GM19455 (cell line): ENCODE measurements around the gene MAL.

ENCODE experiments used
- ATAC-seq: cut with Tn5 transposase; IDR thresholded peaks from one replicate; pipeline ENCODE4 v1.9.1; 2021; ENCODE audit not compliant: unreplicated experiment

The MAL gene

DNA sequence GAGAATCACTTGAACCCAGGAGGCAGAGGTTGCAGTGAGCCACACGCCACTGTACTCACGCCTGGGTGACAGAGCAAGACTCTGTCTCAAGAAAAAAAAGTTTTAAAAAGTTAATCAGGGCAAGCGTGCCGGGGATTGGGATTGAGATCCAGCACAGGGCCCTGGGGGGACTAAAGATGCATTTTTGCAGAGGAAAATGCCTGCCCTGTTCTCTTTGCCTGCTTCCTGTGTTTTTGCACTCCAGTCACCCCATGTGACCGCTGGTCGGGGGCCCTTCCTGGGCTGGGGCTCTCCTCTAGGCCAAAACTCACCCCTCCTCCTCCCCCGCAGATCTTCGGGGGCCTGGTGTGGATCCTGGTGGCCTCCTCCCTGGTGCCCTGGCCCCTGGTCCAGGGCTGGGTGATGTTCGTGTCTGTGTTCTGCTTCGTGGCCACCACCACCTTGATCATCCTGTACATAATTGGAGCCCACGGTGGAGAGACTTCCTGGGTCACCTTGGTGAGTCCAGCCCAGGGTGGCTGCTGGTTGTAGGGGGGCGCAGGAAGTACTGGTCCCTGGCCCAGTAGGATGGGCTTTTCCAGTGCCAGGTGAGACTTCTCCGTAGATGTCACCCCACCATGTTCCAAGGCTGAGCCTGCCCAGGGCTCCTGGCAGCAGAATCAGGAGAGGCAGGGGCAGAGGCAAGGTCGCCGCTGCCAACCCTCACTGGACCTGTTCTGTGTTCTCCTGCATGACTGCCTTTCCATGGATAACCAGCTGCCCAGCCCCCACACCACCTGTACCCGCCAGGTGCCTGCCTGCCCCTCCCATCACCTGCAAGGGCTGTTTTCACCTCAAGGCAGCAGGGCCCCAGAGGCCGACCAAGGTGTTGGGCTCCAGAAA lies 22.4 kb downstream of the MAL start:
- ATAC-seq = no peak

DNA sequence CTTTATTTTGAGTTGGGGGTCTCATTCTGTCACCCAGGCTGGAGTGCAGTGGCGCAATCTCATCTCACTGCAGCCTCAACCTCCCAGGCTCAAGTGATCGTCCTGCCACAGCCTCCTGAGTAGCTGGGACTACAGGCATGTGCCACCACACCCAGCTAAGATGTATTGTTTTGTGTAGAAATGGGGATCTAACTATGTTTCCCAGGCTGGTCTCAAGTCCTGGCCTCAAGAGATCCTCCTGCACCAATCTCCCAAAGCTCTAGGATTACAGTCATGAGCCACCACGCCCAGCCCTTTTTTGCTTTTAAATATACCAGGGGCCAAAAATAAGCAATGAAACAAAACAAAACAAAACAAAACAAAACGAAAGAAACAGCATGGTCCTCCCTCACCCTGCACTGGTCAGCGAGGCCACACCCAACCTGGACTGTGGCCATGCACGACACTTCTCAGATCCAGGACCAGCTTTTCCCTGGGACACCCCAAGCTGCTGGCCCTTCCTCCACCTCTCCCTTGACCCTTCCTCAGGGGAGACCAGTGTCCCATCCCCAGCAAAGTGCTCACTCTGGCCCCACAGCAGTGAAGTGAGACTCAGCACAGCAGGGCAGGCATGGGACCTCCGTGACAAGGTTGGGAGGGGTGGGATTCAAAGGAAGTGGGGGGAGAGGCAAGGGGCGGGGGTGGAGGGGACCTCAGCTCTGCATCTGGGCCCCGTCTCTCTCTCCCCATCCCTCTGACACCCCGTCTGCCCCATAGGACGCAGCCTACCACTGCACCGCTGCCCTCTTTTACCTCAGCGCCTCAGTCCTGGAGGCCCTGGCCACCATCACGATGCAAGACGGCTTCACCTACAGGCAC lies 23.5 kb downstream of the MAL start:
- no peak for ATAC-seq

DNA sequence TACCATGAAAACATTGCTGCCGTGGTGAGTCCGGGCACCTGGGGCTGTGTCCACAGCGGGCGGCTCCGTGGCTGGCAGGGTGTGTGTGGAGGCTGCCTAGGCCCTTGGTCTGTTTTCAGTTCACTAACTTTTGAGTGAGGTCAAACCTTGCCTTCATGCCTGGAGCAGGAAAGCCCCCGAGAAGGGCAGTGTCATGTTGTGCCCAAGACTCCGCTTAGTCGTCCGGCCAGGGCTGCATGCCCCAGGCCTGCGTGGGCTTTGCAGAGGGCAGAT lies 24.1 kb downstream of the MAL start:
- ATAC-seq = no peak

DNA sequence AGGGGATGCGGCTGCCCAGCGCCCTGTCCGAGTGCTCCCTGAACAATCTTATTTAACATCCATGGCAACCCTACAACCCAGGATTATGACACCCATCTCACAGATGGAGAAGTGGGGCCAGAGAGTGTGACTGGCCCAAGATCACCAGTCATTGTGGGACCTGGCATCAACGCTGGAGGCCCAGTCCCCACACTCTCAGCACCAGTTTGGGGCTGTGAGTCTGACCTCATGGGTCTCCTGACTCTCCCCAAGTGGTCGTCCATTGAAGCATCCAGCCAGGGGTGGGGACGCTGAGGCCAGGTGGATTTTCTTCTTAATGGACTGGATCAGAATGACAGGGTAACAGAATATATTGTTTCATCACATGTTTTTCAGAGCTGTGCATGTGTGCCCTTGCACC lies 24.5 kb downstream of the MAL start:
- no peak for ATAC-seq

DNA sequence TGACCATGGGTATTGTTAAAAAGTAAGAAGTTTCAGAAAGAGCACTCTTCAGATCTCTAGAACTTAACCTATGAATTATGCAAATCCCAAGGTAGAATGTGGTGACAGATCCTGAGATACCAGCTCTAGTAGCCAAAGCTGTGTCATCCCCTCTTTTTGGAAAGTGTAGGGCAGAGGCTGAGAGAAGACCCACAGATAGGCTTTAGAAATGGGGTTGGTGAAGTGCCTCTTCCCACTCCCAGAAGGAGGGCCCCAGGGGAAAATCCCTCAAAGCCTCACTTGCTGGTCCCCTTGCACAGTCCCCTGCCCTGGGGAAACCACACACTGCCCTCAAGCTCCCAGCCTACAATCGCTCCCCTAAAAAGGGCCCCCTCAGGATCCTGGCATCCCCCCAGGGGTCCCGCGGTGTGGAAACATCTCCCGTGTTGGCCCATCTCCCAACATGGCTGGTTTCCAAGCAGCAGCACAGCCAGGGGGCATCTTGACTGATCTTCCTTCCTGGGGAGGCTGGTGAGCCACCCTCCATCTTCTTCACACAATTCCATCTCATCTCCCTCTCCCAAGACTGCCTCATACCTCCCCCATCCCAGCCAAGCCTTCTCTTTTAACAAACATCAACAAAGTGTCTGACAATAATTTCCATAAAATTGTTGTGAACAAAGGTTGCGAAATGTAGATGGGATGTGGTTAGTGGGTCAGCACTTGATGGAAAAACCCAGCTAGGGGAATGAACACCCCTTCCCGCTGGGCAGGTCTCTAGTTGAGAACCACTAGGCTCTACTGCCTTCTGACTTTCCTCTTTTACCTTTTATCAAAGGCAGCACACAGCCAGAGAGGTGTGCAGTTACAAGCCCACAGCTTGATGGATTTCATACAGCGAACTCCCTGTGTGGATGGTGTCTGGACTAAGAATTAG lies 25.1 kb downstream of the MAL start:
- ATAC-seq = no peak

DNA sequence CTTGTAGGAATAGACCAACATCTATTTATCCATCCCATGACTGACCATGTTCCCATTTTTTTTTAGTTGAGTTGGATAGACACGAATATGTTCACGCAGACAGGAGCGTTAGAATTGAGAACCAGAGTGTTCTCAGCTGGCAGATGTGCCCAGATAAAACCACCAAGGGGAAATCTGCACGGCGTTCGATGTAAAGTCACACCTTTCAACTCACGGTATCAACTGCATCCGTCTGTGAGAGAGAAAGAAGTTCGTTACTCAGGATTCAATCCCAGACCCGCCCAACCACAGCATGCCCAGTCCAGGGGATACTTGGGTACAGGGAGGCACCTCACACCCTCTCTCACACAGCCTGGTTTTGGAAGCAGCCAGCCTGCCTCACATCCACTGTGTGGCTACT lies 26.1 kb downstream of the MAL start:
- no peak for ATAC-seq

DNA sequence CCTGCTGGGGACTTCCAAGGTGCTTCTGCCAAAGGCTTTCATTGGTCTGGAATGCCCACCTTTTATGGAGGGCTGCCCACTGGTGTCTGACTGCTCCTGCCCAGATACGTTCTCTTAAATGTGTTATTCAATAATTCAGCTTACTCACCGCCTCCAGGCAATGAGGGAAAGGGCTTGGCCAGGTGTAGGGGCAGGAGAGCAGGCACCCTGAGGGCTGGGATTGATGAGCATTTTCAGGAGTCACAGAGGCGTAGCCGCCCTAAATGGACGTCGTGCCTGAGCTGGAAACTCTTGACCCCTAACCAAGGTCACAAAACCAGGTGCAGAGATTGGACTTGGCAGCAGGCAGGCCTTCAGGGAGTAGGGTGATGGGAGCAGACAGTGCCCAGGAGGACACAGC lies 26.8 kb downstream of the MAL start:
- ATAC-seq = no peak

DNA sequence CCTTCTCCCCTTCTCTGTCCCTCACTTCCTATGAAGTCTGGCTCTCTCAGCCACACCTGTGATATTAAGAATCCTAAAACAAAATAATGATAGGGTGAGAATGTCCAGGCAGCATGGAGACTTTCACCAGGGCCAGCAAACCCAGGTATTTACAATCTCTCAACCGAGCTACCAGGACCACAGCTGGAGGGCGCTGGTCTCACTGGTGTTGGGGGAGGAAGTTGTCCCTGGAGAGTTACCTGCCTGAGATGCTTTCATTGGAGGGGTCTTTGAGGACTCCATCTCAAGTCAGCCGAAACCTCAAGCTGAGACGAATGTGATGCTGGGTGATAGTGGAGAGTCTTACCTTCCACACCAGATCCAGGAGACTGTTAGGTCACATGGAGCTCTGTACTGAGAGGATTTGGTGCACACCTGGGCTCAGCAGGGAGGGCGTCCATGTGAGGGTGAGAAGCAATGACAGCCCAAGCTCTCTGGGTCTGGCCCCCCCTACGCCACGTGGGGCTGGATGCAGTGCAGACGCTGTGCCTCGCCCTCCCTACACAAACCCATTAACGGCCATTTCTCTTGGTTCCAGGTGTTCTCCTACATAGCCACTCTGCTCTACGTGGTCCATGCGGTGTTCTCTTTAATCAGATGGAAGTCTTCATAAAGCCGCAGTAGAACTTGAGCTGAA lies 27.4 kb downstream of the MAL start:
- no peak for ATAC-seq

DNA sequence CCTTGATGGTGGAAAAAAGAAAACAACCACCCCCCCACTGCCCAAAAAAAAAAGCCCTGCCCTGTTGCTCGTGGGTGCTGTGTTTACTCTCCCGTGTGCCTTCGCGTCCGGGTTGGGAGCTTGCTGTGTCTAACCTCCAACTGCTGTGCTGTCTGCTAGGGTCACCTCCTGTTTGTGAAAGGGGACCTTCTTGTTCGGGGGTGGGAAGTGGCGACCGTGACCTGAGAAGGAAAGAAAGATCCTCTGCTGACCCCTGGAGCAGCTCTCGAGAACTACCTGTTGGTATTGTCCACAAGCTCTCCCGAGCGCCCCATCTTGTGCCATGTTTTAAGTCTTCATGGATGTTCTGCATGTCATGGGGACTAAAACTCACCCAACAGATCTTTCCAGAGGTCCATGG lies 28.0 kb downstream of the MAL start:
- no peak for ATAC-seq

DNA sequence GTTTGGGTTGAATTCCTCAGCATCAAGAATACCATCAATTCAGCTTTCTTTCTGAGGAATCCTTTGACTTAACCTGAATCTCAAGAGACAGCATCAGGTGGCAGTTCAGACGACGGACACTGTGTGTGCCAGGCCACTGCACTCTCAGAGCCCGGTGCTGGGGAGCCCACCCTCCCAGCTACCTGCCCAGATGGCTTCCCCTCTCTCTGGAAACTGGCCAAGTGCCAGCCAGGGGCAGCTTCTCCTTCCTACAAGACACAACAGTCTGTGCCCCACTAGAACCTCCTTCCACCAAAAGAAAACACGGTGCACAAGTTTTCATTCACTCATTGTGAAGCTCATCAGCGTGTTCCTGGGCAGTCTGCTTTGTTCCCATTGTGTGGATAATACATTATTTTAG lies 28.5 kb downstream of the MAL start:
- ATAC-seq = no peak

DNA sequence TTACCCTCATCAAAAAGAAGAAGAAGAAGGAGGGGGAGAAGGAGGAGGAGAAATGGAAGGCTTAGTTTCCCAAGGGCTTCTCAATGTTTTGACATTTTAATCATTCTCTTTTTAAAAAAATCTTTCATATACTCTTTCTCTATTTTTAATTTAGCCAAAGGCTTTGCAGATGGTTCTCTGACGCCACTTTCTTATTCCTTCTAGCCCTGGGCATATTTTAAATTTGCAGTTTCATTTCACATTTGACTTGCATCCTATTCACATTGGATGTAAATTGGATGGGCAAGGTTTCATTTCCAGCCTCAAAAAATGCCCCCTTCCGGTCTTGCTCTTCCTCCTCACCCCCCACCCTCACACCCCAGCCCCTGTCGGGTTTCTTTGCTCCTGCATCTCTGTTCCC lies 29.8 kb downstream of the MAL start:
- no peak for ATAC-seq

DNA sequence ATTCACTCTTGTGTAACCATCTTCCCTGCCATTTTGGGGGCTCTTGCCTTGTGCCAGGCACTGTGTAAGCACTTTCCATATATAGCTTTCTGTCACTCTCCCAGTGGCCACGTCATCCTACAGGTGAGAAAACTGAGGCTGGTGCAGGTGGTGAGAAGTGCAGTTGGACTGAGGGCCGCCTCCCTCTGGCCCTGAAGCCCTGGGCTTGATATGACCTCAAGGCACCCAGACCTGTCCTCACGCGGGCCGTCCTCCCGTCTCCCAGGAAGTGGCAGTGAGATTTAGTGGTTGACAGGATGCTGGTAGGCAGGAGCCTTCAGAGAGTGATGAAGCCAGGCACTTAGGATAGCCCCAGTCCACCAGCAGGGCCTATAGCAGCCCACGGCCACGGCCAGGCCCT lies 30.5 kb downstream of the MAL start:
- ATAC-seq = no peak

DNA sequence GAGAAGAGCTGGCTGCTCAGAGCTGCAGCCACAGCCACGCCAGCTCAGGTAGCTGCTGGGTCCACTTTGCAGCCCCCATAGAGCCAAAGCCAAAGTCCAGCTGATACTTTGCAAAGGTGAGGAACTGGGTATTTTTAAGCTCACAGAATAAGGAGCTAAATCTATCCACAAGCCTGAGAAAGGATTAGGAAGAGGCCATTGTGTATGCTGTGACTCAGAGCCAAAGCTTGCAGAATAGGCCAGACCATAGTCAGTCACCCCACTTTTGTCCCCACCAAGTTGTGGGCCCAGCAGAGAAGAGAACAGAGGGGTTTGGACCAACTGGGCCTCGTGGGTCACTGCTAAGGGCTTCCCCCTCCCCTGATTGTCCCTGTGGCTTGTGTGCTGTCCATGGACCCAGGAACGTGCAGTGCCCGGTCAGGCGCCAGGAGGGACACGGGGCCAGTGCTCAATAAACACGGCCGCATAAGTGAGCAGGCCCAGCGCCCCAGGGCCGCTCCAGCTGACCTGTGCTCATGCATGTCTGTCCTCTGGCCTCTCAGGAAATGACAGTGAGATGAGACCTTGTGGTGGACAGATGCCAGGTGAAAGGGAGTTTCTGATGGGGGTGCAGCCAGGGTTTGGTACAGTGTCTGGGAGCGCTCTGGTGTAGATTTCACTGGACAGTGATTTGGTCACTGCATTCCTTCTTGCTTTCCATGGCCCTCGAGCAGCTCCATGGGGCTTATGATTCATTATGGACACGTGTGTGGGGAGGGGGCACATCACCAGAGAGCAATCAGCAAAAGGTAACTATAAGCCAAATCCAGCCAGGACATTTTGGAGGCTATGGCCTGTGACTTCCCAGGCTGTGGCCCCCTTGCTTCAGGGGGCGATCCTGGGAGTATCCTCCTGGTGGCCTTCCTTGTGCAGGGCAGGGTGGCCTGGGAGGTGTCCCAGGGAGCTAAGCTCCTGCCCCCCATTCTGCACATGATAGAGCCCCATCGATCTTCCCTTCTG lies 31.3 kb downstream of the MAL start:
- no peak for ATAC-seq

DNA sequence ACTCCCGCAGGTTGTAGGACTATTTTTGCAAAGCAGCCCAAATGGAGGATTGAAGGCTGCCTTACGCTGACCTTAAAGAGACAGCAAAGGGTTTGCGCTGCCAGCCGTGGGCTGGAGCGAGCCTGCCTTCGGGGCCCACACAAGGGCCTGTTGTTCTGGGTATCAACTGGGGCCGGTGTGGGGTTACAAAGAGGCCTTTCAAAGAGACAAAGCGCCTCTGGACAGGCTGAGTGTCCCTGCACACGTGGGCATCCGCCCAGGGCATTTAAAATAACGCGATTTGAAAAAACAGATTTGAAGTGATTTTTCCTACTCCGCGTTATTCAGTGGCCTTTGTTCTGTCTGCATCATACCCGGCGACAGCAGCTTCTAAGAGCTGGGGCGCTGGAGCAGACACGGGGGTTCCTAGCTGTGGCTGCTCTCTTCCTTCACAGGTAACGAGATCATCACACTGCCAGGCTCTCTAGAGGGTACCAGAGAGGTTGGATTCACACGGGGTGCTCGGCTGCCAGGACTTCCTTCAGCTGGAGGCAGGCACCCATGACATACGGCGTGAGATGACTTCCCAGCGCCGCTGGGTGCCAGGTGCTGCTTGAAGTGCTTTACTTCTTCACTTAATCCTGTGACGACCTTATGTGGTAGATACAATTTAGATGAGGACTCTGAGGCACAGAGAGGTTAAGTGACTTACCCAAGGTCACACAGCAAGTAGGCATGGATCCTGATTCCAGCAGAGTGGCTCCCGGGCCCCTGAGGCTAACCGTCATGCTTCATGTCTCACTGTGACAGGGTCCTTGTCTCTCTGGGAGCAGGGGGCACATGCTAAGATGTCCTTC lies 32.2 kb downstream of the MAL start:
- no peak for ATAC-seq

DNA sequence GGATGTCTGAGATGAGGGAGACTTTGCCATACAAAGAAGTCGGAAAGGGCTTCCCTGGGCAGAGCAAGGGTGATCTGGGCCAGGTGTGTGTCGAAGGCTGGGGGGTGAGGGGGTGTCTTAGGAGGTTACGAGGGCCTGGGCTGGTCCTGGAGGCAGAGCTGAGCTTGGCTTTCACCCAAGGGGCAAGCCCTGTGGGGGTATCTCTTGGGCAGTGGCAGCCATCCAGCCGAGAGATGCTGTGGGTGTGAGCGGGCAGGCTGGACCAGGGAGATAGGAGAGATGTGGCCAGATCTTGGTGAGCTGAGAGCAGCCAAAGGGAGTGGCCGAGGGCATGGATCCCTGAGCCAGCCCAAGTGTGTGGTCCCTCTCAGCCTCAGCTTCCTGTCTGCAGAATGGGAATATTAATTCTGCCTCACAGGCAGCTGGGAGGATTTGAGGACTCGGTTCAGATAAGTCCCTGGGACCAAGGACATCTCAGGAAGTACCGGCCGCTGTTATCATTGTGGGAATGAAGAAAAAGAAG lies 33.0 kb downstream of the MAL start:
- ATAC-seq = no peak

DNA sequence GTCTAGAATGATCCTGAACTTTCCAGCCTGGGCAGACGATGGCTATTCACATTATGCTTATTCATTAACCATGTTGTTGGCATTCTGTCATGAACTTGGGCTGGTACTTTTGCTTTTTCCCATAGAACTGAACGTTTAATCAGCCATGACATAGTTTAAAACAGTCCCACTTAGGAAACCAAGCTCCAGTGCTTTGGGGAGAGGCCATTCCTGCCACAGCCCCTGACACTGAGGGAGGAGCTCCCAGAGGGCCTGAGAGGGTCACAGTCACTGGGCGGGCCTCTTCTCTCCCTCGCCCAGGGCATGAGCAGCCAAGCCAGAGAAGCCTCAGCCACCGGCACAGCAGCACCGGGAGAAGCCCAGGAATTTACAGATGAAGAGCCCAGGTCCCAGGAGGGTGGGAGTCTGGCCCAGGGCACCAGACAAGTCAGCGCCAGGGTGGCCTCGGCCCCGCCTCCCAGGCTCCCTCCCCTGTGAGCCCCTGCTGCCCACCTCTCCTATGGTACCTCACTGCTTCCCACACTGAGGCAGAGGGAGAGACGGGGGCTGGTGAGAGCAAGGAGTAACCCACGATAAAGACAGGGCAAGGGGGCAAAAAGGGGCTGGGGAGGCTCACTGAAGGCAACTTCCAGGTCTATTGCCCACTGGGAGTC lies 33.6 kb downstream of the MAL start:
- ATAC-seq = no peak

DNA sequence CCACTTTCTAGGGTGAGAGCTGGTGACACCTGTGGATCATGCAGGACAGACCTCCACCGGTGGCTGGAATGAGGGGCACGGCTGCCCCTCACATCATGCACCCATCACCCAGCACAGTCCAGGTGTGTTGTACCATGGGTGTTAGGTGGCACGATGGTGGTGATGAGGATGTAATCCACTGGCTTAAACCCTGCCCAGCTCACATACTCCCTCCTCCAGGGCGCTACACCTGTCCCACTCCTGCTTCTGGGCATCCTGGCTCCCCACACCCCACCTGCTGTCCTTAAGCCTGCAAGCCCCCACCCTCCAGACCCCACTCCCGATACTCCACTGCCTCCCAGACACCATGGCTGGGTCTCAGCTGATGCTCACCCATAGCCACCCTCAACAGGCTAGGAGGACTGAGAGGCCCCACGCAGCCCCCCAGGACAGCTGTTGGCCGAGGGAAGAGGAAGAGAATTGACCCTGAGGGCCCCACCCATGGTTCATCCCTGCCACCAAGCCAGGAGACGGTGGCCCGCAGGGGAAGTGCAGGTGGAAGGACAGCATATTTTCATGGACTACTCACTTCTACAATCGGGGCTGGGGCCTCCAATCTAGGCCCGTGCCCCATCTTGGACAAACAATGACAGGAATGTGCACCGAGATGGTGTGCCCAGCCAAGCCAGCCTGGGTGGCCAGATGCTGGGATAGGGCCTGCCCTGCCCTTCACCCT lies 34.3 kb downstream of the MAL start:
- no peak for ATAC-seq
